Activated naive CD4-positive, alpha-beta T cell treated with anti-CD3 and anti-CD28 coated beads, Interleukin-2, amount 10 ng/mL, durations not matched to agents 7 days and 5 days (primary cell): Measurements from ENCODE around the gene TMEM203.

Source experiments
- CTCF ChIA-PET: fragments of 350-600 bp; sonication (Branson Sonifier 250); formaldehyde crosslinking; loops from one replicate; lab custom pipeline; 2021; ENCODE audit warnings: antibody characterized with exemption; lab: Charles Lee
- DNase-seq: peaks from one replicate; pipeline ENCODE4 v3.0.0-alpha.2; 2020
- H3K27ac Mint-ChIP-seq: one replicate; pipeline ENCODE4 v1.8.0; 2021; ENCODE audit warnings: mild to moderate bottlenecking, moderate library complexity, mixed read lengths
- H3K27me3 Mint-ChIP-seq: one replicate; pipeline ENCODE4 v1.8.0; 2021; ENCODE audit warnings: mild to moderate bottlenecking, mixed read lengths
- H3K36me3 Mint-ChIP-seq: one replicate; pipeline ENCODE4 v1.8.0; 2021; ENCODE audit warnings: mixed read lengths
- H3K4me1 Mint-ChIP-seq: one replicate; pipeline ENCODE4 v1.8.0; 2021; ENCODE audit warnings: mixed read lengths
- H3K4me3 Mint-ChIP-seq: one replicate; pipeline ENCODE4 v1.8.0; 2021; ENCODE audit warnings: mild to moderate bottlenecking, moderate library complexity, mixed read lengths
- H3K9me3 Mint-ChIP-seq: one replicate; pipeline ENCODE4 v1.8.0; 2021; ENCODE audit warnings: mixed read lengths

TMEM203 gene

GRCh38 chr9:137166380-137167229 is 38.8 kb downstream of the TMEM203 start:
- CTCF ChIA-PET: no interaction called here
- Mint-ChIP-seq H3K4me1 (peaks cover 2% of the 10 kb centered on the region), H3K9me3 (no peaks in the 10 kb centered on the region), H3K27me3 (peaks cover 96% of the 10 kb centered on the region), H3K4me3 (no peak overlapping the region), H3K27ac (no peak overlapping the region), H3K36me3 (no peaks in the 10 kb centered on the region)
- no peak for DNase-seq

GRCh38 chr9:137165250-137165836 is 40.1 kb downstream of the TMEM203 start:
- peaks cover 2% of the 10 kb centered on the region for H3K4me1 Mint-ChIP-seq
- no peaks in the 10 kb centered on the region for H3K36me3 Mint-ChIP-seq
- no peak overlapping the region for H3K27ac Mint-ChIP-seq
- no peaks in the 10 kb centered on the region for H3K9me3 Mint-ChIP-seq
- H3K4me3 Mint-ChIP-seq: no peak overlapping the region
- peaks cover 96% of the 10 kb centered on the region for H3K27me3 Mint-ChIP-seq
- DNase-seq: no peak
- CTCF ChIA-PET: no interaction called here

GRCh38 chr9:137164370-137165249 is 40.8 kb downstream of the TMEM203 start:
- no peak for DNase-seq
- Mint-ChIP-seq H3K27ac (no peak overlapping the region), H3K4me3 (no peak overlapping the region), H3K27me3 (peaks cover 97% of the 10 kb centered on the region), H3K9me3 (no peaks in the 10 kb centered on the region), H3K36me3 (no peaks in the 10 kb centered on the region), H3K4me1 (peaks cover 2% of the 10 kb centered on the region)
- CTCF ChIA-PET: interaction anchor here (1.4 kb wide), 1 partner anchor 72 kb away, joined by 4 read pairs; no protein-coding TSS in a partner anchor

GRCh38 chr9:137163805-137164204 is 41.6 kb downstream of the TMEM203 start:
- Mint-ChIP-seq H3K4me3 (no peak overlapping the region), H3K27ac (no peak overlapping the region), H3K9me3 (no peaks in the 10 kb centered on the region), H3K27me3 (peaks cover 97% of the 10 kb centered on the region), H3K4me1 (peaks cover 7% of the 10 kb centered on the region), H3K36me3 (no peaks in the 10 kb centered on the region)
- CTCF ChIA-PET: interaction anchor here (1.3 to 1.4 kb wide), 2 partner anchors 12 to 73 kb away, joined by 4 to 8 read pairs; no protein-coding TSS in a partner anchor
- no peak for DNase-seq

GRCh38 chr9:137163365-137163715 is 42.1 kb downstream of the TMEM203 start:
- H3K4me1 Mint-ChIP-seq: peaks cover 7% of the 10 kb centered on the region
- H3K27ac Mint-ChIP-seq: no peak overlapping the region
- H3K4me3 Mint-ChIP-seq: no peak overlapping the region
- H3K36me3 Mint-ChIP-seq: no peaks in the 10 kb centered on the region
- H3K9me3 Mint-ChIP-seq: no peaks in the 10 kb centered on the region
- H3K27me3 Mint-ChIP-seq: peaks cover 97% of the 10 kb centered on the region
- DNase-seq: no peak
- CTCF ChIA-PET: interaction anchor here (1.3 to 1.4 kb wide), 2 partner anchors 13 to 74 kb away, joined by 4 to 8 read pairs; no protein-coding TSS in a partner anchor

GRCh38 chr9:137162505-137163364 is 42.7 kb downstream of the TMEM203 start:
- H3K27me3 Mint-ChIP-seq: peaks cover 97% of the 10 kb centered on the region
- H3K27ac Mint-ChIP-seq: no peak overlapping the region
- CTCF ChIA-PET: interaction anchor here (1.3 to 1.4 kb wide), 2 partner anchors 13 to 74 kb away, joined by 4 to 8 read pairs; no protein-coding TSS in a partner anchor
- H3K4me3 Mint-ChIP-seq: no peak overlapping the region
- no peak for DNase-seq
- H3K4me1 Mint-ChIP-seq: peaks cover 13% of the 10 kb centered on the region
- H3K36me3 Mint-ChIP-seq: no peaks in the 10 kb centered on the region
- H3K9me3 Mint-ChIP-seq: no peaks in the 10 kb centered on the region

- Mint-ChIP-seq H3K4me3 (no peak overlapping the region), H3K4me1 (peaks cover 17% of the 10 kb centered on the region), H3K27me3 (peaks cover 97% of the 10 kb centered on the region), H3K27ac (no peak overlapping the region), H3K36me3 (no peaks in the 10 kb centered on the region), H3K9me3 (no peaks in the 10 kb centered on the region)
- DNase-seq: no peak
- CTCF ChIA-PET: no interaction called here
Measured at GRCh38 chr9:137161558-137162486, 43.6 kb downstream of the TMEM203 start.

- DNase-seq: no peak
- H3K4me3 Mint-ChIP-seq: no peak overlapping the region
- H3K9me3 Mint-ChIP-seq: no peaks in the 10 kb centered on the region
- peaks cover 20% of the 10 kb centered on the region for H3K4me1 Mint-ChIP-seq
- H3K27me3 Mint-ChIP-seq: peaks cover 97% of the 10 kb centered on the region
- H3K27ac Mint-ChIP-seq: no peak overlapping the region
- CTCF ChIA-PET: no interaction called here
- no peaks in the 10 kb centered on the region for H3K36me3 Mint-ChIP-seq
Measured at GRCh38 chr9:137160716-137161557, 44.5 kb downstream of the TMEM203 start.

- DNase-seq: no peak
- Mint-ChIP-seq H3K4me1 (peaks cover 20% of the 10 kb centered on the region), H3K9me3 (no peaks in the 10 kb centered on the region), H3K4me3 (no peak overlapping the region), H3K27ac (no peak overlapping the region), H3K27me3 (peaks cover 97% of the 10 kb centered on the region), H3K36me3 (no peaks in the 10 kb centered on the region)
- CTCF ChIA-PET: no interaction called here
Measured at GRCh38 chr9:137160054-137160425, 45.4 kb downstream of the TMEM203 start.

GRCh38 chr9:137159105-137160053 is 46.1 kb downstream of the TMEM203 start:
- Mint-ChIP-seq H3K9me3 (no peaks in the 10 kb centered on the region), H3K36me3 (no peaks in the 10 kb centered on the region), H3K4me1 (peaks cover 20% of the 10 kb centered on the region), H3K4me3 (no peak overlapping the region), H3K27ac (no peak overlapping the region), H3K27me3 (peaks cover 91% of the 10 kb centered on the region)
- no peak for DNase-seq
- CTCF ChIA-PET: interaction anchor here (1.1 kb wide), 1 partner anchor 33 kb away, joined by 3 read pairs; no protein-coding TSS in a partner anchor

- H3K4me1 Mint-ChIP-seq: peaks cover 20% of the 10 kb centered on the region
- CTCF ChIA-PET: interaction anchor here (1.1 to 2.0 kb wide), 3 partner anchors 18 to 78 kb away, joined by 3 to 4 read pairs (median 3); no protein-coding TSS in a partner anchor
- H3K9me3 Mint-ChIP-seq: no peaks in the 10 kb centered on the region
- no peak for DNase-seq
- no peak overlapping the region for H3K4me3 Mint-ChIP-seq
- no peaks in the 10 kb centered on the region for H3K36me3 Mint-ChIP-seq
- peaks cover 86% of the 10 kb centered on the region for H3K27me3 Mint-ChIP-seq
- no peak overlapping the region for H3K27ac Mint-ChIP-seq
Measured at GRCh38 chr9:137158625-137159024, 46.8 kb downstream of the TMEM203 start.
